ENCODE measurements around the gene LOXL3. TPM values are rescaled to one million over a fixed set of nuclear protein-coding genes. Genes with fewer than 3 reads are reported as not detected.

Gene LOXL3
- total and polyA plus RNA-seq, 2 donors from 2014 or later: 2.4 to 9.7 TPM

DNA sequence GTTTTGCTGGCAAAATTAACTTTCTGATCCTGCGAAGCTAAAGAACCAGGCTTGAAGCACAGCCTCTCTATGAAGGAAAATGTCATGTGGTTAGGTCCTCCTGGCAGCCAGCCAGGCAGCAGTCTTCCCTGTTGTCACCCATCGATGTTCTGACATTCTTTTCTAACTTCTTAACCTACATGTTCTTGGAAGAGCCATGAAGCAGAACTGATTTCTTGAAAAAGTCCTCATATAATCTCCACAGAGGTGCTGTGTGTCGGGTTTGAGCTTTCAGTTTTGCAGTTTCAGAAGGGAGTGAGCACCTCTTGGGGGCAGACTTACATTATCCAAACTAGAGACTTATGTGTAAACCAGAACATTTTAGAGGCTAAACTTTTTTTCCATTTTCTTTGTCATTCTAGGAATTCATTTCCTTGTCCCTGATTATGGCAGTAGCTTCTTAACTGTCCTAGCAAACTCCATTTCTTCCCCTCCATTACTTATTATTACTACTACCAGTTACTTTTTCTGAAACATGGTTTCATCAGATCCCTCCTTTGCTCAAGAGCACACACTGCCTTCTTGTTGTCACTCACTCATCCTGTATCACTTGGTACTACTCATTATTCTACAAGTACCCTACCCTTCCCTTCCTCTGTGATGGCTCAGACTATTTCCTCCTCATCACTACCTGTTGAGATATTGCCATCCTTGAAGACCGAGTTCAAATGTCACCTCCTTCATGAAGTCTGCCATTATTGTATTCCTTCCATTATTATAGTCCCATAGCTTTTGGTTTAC lies 31.9 kb upstream of the LOXL3 start:
- no peak for TF ChIP-seq CTCF (IDR thresholded peaks at IDR 0.05; ENCODE audit: borderline replicate concordance, extremely low read depth, insufficient read depth)
- Histone ChIP-seq H3K27ac (ENCODE audit: low read depth in 2 of 2, low read length in 2 of 2) (no peak overlapping the region), H3K9ac (ENCODE audit: low read length in 3 of 3) (no peak overlapping the region), H3K4me3 (ENCODE audit: low read length in 3 of 3) (no peak overlapping the region), H3K36me3 (ENCODE audit: control insufficient read depth in 2 of 3, insufficient read depth in 3 of 3, low read length in 3 of 3) (no peaks in the 10 kb centered on the region), H3K27me3 (ENCODE audit: control insufficient read depth, insufficient read depth, low read length) (no peaks in the 10 kb centered on the region), H3K4me1 (ENCODE audit: control insufficient read depth in 2 of 3, insufficient read depth in 2 of 3, low read depth in 1 of 3, low read length in 3 of 3) (peaks cover 0 to 2% (median 0%) of the 10 kb centered on the region in 3 donors), H3K9me3 (ENCODE audit: control insufficient read depth in 2 of 3, insufficient read depth in 1 of 3, low read length in 3 of 3) (no peaks in the 10 kb centered on the region)
- DNase-seq (peak in 2 of 5 donors; percentile 5 to 8), FAIRE-seq (no peak)
- intact Hi-C loops (cut with DNase I): loop anchor here (5.0 kb wide), 1 partner anchor 98 kb away; no protein-coding TSS in a partner anchor

DNA sequence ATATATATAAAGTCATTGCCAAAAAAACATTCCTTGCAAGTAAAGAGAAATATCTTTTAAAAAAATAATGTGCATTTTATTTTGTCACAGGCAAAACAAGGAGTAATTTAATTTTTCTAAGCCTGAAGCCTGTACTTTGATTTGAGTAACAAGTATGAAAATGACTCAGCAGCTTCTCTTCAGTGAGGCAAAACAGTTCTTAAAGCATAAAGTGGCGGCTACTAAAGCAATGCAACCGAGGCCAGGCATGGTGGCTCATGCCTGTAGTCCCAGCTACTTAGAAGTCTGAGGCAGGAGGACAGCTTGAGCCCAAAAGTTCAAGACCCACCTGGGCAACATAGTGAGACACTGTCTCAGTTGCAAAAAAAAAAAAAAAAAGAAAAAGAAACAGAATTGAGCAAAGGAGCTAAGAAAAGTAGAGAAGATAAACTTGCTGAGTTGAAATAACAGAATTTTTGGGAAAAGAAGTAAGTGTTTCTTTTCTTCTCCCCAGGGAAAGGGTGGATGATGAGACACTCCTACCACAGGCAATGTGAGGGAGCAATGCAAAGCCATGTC lies 30.4 kb upstream of the LOXL3 start:
- no peak for TF ChIP-seq CTCF (IDR thresholded peaks at IDR 0.05; ENCODE audit: borderline replicate concordance, extremely low read depth, insufficient read depth)
- Histone ChIP-seq H3K9ac (ENCODE audit: low read length in 3 of 3) (no peak overlapping the region), H3K36me3 (ENCODE audit: control insufficient read depth in 2 of 3, insufficient read depth in 3 of 3, low read length in 3 of 3) (no peaks in the 10 kb centered on the region), H3K4me1 (ENCODE audit: control insufficient read depth in 2 of 3, insufficient read depth in 2 of 3, low read depth in 1 of 3, low read length in 3 of 3) (peaks cover 0 to 2% (median 0%) of the 10 kb centered on the region in 3 donors), H3K9me3 (ENCODE audit: control insufficient read depth in 2 of 3, insufficient read depth in 1 of 3, low read length in 3 of 3) (no peaks in the 10 kb centered on the region), H3K4me3 (ENCODE audit: low read length in 3 of 3) (no peak overlapping the region), H3K27ac (ENCODE audit: low read depth in 2 of 2, low read length in 2 of 2) (no peak overlapping the region), H3K27me3 (ENCODE audit: control insufficient read depth, insufficient read depth, low read length) (no peaks in the 10 kb centered on the region)
- intact Hi-C loops (cut with DNase I): no loop called here
- FAIRE-seq: no peak
- no peak for DNase-seq

GRCh38 chr2:74583504-74583903 lies 29.8 kb upstream of the LOXL3 start:
- FAIRE-seq: no peak
- no peaks in the 10 kb centered on the region for H3K9me3 ChIP-seq (ENCODE audit: control insufficient read depth in 2 of 3, insufficient read depth in 1 of 3, low read length in 3 of 3)
- no peaks in the 10 kb centered on the region for H3K27me3 ChIP-seq (ENCODE audit: control insufficient read depth, insufficient read depth, low read length)
- intact Hi-C loops (cut with DNase I): no loop called here
- H3K27ac ChIP-seq (ENCODE audit: low read depth in 2 of 2, low read length in 2 of 2): no peak overlapping the region
- H3K36me3 ChIP-seq (ENCODE audit: control insufficient read depth in 2 of 3, insufficient read depth in 3 of 3, low read length in 3 of 3): no peaks in the 10 kb centered on the region
- no peak overlapping the region for H3K4me3 ChIP-seq (ENCODE audit: low read length in 3 of 3)
- peaks cover 0 to 2% (median 0%) of the 10 kb centered on the region in 3 donors for H3K4me1 ChIP-seq (ENCODE audit: control insufficient read depth in 2 of 3, insufficient read depth in 2 of 3, low read depth in 1 of 3, low read length in 3 of 3)
- no peak overlapping the region for H3K9ac ChIP-seq (ENCODE audit: low read length in 3 of 3)
- TF ChIP-seq CTCF (IDR thresholded peaks at IDR 0.05; ENCODE audit: borderline replicate concordance, extremely low read depth, insufficient read depth): no peak
- no peak for DNase-seq

Data from kidney (tissue), 14 donors.